ENCODE measurements around the gene PFN3.
"Not testable (repeated sequence)": the region's sequence is repeated elsewhere in the genome, so short reads cannot be mapped to it uniquely, and the experiment has no call there.

The PFN3 gene

DNA sequence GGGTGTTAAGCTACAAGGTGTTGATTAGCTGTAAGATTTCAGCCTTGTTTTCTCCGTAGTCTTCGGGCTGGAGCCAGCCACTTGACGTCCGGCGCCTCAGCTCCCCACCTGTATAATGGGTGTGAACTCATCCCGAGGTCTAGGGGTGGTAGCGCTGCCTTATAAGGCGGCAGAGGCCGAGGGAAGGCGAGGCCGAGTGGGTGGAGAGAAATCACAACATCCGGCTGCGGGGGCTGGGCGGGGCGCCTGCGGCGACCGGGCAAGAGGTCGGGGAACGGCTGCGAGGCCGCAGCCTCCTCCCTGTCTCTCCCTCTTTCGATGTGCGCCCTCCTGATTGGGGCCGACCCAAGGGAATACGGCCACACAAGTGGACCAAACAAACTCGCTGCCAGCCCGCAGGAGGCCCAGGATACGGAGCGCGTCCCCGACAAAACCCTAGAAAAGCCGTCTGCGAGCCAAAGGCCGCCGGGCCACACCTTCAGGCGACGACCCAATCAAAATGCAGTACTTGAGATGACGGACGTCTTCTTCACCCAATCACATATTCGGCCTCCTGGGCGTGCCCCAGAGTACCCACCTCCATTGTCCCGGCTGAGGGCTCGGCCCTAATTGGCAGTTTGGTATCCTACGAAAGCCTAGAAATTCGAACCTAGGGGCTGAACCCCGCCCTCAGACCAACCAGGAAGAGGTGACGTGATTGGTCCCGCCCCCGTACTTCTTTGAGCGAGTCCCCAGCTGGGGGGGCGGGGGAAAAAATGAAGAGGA, 25.5 kb upstream of the PFN3 start:
- peak; percentile 99 for DNase-seq (ENCODE audit: low read depth)

DNA sequence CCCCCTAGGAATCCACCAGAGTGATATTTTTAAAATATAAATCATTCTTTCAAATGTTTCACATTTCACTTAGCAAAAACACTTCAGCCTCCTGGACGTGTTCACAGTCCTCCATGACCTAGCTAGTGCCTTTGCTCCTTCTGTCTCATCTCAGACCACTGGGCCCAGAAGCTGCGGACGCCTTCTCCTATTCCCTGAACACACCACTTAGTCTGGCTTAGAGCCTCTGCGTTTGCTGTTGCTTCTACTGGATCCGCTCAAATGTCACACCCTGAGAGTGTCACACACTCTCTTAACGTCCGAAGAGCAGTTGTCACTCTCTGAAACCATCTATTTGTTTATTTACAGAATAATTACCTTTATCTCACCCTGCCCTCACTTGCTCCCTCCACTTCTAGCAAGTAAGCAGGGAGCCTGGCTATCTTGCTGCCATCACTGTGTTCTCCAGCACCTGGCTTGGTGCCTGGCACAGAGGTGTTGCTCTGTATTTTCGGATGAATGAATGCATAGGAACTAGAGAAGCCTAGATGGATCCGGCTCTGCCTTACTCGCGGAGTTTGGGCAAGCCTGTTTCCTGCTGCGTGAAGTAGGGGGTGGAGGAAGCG, 24.8 kb upstream of the PFN3 start:
- DNase-seq (ENCODE audit: low read depth), result no peak

DNA sequence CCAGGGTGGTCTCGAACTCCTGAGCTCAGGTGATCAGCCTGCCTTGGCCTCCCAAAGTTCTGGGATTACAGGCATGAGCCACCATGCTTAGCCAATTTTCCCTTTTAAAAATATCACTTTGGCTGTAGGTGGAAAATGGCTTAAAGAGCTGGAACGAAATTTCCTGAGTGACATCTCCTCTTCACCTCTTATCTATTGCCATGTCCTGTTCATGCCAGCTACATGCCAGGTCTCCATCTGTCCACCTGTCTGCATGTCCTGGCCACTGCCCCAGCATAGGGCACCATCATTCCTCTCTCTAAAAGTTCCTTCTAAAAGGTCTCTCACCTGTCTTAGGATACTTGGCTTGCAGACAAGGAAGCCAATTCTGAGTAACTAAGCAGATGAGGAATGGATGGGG, 23.2 kb upstream of the PFN3 start:
- no peak for DNase-seq (ENCODE audit: low read depth)

DNA sequence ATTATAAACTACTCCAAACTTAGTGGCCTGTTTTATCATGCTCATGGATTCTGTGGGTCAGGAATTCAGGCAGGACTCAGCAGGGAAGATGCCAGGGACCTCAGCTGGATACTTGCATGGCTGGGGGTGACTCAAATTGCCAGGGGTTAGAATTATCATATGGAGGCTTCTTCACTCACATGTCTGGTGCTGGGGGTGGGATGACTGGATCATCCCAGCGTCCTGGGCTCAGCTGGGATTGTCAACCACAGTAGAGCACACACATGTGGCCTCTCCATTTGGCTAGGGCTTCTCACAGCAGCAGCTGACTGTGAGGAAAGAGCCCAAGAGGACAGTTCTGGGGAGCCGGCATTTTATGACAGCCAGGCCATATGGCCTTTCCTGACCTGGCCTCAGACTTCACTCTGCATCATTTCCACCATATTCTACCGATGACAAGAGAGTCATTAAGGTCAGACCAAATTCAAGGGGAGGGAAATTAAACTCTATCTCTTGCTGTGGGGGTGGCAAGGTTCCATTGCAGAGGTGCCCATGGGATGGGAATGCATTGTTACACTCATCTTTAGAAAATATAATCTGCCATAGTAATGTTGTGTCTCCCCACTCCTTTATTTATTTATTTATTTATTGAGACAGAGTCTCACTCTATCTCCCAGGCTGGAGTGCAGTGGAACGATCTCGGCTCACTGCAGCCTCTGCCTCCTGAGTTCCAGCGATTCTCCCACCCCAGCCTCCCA, 20.8 kb upstream of the PFN3 start:
- no peak for DNase-seq (ENCODE audit: low read depth)

DNA sequence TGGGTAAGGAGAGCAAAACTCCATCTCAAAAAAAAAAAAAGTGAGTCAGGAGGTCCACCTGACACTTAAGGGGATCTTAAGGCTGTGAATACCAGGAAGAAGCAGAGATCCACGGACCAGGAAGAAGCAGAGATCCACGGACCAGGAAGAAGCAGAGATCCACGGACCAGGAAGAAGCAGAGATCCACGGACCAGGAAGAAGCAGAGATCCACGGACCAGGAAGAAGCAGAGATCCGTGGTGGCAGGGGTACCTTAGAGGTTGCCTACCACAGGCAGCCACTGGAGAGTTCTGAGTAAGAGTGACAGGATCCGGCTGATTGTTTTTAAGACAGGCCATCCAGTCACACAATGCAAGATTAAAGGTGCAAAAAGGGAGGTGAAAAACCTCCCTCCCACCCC, 20.0 kb upstream of the PFN3 start:
- DNase-seq (ENCODE audit: low read depth), result not testable (repeated sequence)

DNA sequence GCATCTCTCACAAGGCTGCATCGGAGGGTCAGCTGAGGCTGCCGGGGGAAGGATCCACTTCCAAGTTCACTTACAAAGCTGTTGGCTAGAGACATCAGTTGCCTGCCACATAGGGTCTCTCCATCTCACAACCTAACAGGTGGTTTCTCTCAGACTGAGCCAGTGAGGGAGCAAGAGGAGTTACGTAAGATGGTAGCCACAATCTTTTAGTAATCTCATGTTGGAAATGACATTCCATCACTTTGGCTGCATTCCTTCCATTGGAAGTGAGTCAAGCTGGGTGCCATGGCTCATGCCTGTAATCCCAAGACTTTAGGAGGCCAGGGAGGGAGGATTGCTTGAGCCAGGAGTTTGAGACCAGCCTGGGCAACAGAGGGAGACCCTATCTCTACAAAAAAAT, 18.6 kb upstream of the PFN3 start:
- DNase-seq (ENCODE audit: low read depth), result no peak

DNA sequence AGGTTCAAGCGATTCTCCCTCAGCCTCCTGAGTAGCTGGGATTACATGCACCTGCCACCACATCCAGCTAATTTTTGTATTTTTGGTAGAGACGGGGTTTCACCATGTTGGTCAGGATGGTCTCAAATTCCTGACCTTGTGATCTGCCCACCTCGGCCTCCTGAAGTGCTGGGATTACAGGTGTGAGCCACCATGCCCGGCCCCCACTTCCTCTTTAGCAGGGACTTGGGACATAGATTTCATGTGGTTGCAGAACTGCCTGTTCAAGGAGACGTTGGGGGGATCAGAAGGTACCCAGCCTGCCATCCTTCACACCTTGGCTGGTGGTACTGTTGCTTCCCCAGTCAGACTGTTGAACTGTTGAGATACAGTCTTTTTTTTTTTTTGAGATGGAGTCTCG, 16.6 kb upstream of the PFN3 start:
- DNase-seq (ENCODE audit: low read depth), result not testable (repeated sequence)

DNA sequence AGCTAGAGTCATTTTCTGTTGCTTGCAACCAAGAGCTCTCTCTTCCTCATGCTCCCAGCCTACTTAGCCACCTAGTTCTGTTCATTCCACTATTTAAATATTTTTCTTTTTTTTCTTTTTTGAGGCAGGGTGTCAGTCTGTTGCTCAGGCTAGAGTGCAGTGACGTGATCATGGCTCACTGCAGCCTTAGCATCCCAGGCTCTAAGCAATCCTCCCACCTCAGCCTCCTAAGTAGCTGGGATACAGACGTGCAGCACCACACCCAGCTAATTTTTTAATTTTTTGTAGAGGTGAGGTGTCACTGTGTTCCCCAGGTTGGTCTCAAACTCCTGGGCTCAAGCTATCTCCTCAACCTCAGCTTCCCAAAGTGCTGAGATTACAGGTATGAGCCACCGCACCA, 14.0 kb upstream of the PFN3 start:
- no peak for DNase-seq (ENCODE audit: low read depth)

DNA sequence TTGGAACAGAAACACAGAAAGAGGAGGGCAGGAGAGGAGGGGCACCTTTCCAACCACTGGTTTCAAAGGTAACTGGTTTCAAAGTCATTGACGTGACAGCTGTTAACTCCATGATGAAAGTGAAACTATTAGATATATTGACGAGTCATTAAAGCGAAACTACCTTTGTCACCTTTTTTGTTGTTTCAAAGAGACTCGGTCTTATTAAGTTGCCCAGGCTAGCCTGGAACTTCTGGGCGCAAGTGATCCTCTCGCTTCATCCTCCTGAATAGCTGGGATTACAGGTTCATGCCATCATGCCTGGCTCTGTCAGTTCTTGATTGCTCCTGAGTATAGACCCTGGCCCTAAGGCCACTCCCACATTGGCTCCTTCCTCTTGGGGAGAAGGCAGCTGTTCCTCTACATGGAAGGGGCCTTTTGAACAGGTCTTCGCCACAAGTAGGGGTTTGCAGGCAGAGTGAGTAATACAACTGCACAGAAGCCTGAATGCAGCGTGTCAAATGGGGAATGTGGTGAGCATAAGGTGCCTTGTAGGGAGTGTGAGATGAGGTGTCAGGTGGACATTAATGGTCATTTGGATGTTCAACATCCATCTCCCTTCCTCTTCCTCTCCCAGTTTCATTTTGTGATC, 12.3 kb upstream of the PFN3 start:
- no peak for DNase-seq (ENCODE audit: low read depth)

DNA sequence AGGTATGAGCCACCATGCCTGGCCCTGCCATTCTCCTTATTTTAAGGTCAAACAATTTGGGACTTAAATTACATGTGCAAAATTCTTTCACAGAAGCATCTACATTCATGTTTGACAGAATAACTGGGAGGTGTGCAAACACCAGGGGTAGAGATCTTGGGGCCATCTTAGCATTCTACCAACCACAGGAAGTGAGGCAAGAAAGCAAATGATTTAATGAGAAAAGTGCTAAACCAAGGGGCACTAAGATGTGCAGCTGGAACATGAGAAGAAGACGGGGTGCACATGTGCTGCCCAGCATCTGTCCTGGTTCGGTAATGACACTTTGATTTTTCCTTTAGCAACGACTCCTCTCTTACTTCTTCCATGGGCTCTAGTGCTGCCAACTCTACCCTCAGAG, 10.1 kb upstream of the PFN3 start:
- no peak for DNase-seq (ENCODE audit: low read depth)

DNA sequence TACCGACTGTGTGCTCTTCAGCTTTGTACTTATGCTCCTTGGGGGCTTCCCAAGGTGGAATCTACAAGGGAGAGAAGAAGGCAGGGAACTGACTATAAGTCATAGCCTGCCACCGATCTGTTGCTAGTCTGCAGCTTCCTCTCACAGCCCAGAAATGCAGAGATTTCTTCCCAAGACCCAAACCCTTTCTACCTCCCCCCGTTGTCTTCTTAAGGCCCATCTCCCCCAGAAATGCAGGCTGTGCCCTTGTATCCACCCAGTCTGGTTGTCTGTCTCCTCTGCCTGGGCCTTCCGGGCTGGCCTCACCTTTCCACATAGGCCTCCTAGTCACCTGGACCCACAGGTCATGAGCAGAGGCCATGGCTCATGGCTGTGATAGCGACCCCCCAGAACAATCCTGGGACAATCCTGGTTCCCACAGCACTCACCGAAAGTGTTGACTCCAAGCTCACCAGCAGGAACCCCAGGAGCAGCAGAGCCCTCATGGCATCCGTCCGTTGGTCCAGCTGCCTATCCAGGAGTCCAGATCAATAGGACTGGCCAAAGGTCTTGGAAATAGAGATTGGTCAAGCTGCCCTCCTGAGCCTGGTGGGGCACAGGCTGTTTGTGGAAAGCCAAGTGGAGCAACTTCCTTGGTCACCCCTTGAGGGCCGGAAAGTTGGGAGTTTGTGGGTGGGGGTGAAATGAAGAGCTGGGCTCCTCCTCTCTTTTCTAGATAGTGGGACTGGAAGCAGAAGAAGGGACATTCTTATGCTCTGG, 8.8 kb upstream of the PFN3 start, which contains the start of gene F12:
F12 (minus strand) TSS at position 522 of the 759 bp plus-strand sequence; CDS start at position 485, 37 bp downstream.
- DNase-seq (ENCODE audit: low read depth), result no peak

DNA sequence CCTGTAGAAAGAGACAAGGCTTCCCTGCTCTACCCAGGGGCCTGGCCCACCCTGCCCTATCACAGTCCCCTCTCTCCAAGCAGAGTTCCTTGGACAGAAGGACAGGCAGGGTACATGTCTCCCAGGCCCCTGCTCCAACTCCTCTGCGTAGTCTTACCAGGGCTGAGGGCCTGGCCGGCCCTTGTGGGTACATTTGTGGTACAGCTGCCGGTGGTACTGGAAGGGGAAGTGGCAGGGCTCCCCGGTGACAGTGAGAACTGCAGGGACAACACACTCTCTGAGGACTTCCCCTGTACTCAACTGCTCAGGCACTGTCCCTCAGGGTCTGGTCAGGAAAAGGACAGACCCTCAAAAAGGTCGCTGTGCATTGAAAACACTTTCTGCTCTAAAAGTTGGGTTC, 5.3 kb upstream of the PFN3 start:
- no peak for DNase-seq (ENCODE audit: low read depth)

DNA sequence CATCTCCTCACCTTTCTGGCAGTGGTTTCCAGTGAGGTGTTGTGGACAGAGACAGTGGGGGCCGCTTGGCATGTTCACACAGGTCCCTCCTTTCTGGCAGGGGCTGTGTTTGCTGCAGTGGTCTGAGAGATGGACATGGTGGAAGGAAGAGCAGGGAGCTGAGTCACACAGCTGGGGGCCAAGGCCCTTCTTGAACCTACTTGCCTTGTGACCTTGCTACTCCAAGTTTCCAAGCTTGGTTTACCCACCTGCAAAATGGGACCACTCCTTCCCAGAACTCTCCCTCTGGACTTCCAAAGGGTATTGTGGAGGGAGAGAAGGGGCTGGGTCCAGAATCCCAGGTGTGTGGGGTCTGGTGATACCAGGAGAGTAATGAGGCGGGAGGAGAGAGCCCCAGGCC, 4.9 kb upstream of the PFN3 start:
- DNase-seq (ENCODE audit: low read depth), result no peak

DNA sequence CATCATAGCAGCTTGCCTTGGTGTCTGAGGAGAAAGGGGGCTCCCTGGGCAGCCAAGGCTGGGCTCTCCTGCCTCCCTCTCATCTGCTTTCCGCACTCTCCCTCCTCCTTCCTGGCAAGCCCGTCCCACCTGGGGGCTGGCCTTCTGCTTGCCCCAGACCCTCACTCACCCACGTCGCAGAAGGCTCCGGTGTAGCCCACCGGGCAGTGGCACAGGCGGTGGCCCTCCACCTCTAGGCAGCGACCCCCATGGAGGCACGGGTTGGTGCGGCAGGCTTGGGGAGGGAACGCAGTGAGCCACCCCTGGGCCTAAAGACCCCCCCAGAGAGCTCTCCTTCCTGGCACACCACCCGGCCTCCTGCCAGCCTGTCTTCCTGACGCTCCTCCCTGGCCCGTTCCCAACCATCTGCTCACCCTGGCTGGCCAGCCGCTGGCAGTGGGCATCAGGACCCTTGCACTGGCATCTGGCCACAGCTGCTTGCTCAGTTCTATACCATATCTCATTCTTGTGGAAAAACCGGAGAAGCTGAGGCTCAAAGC, 4.2 kb upstream of the PFN3 start:
- DNase-seq (ENCODE audit: low read depth), result no peak

DNA sequence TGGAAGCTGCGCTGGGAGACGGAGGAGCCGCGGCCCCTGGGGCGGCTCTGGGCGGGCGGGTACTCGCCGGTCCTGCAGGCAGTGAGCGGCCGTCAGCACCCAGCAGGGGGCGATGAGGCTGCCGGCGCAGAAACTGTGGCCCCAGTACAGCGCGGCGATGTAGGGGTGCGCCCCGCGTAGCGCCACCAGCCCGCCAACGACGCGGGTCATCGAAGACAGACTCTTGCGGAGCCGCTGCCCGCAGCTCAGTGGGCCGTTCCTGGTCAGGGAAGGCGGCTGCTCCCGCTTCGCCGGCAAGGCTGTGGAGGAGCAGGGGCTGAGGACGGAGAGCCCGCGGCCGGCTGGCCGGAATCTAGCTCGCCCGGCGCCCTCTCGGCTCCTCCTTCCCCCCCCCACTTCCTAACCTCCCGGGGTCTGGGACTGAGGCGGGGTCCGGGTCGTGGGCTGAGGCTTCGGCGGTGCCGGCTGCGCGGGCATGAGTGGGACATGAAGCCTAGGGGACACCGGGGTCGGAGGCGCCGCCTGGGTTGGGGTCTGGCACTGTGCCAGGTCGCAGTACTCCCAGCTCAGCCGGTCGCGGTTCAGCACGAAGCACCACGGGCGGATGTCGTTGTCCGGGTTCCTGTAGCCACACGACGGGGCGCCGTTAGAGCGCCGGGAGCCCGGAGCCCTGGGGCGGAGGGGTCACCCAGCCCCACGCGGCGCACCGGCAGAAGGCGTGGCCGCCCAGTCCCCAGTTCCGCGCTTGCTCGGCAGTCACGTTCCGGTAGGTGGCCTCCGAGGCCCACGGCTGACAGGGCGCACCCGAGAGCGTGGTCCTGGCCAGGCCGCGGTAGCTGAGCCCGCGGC, 3.6 kb upstream of the PFN3 start:
- peak; percentile 74 for DNase-seq (ENCODE audit: low read depth)

DNA sequence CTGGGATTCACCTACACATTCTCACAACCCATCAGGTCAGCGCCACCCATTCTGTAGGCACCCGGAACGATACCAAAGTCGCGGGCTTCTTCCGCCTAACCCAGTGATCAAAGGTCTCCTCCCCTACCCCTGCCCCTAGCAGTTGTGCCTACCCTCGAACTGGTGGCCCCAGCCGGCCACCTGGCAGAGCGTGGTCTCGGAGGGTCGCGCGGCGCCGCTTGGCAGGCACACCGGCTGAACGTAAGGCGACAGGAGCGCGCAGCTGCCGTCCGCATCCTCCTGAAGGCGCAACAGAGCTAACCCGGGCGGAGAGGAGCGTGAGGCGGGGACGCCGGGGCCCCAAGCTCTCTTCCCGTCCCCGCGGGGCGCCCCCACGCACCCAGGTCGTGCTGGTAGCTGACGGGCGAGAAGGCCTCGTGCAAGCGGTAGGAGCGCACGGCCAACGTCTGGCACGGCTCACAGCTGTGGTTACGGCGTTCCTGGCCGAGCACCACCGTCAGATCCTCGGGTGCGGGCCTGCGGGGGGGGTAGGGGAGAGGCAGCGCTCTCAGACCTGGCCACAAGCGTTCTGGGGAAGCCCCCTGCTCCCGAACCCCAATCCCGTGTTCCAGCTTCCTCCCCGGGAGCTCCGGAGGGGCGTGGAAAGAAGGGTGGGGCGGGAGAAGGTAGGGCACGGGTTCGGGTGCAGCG, 2.8 kb upstream of the PFN3 start:
- DNase-seq (ENCODE audit: low read depth), result peak; percentile 41

DNA sequence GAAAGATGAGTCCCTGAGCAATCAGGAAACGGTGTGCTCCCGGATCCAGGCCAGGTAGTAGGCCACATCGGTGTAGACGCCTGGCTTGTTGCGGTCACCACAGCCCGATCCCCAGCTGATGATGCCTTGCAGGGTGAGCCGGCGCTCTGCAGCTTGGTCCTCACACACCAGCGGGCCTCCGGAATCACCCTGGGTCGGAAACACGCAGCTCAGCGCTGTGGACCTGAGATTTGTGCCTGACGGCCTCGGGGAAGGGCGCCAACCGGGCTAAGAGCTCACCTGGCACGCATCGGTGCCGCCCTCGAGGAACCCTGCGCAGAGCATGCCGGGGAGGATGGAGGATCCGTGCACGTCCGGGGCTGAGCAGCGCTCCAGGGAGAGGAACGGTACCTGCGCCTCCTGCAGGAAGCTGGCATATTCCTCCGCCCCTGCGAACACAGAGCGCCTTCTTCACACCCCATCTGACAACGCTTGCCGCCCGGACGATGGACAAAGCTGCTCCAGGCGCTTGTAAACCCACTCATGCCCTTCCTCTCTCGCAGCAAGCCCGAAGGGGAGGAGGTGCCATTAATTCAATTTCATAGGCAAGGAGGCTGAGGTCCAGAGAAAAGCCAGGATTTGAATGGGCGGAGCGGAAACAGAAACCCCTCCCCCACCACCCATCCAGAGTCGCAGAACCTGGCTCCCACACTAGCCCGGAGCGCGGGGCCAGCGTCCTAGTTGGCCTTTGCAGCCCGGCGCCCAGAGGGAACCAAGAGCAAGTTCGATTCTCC, 2.0 kb upstream of the PFN3 start:
- no peak for DNase-seq (ENCODE audit: low read depth)

DNA sequence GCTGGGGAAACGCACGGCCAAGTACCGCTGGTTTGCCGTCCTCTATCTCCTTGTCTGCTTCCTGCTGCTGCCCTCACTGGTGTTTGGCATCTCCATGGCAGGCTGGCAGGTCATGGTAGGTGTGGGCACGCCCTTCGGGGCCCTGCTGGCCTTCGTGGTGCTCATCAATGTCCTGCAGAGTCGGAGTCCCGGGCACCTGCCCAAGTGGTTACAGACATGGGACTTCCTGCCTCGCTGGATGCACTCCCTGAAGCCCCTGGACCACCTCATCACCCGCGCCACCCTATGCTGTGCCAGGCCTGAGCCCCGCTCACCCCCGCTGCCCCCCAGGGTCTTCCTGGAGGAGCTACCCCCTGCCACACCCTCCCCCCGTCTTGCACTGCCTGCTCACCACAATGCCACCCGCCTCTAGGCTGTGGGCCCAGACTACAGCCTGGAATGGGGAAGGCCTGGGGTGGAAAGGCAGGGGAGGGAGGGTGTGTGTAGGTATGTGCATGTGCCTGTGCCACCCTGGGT, 2.5 kb downstream of the PFN3 start:
- DNase-seq (ENCODE audit: low read depth), result no peak

DNA sequence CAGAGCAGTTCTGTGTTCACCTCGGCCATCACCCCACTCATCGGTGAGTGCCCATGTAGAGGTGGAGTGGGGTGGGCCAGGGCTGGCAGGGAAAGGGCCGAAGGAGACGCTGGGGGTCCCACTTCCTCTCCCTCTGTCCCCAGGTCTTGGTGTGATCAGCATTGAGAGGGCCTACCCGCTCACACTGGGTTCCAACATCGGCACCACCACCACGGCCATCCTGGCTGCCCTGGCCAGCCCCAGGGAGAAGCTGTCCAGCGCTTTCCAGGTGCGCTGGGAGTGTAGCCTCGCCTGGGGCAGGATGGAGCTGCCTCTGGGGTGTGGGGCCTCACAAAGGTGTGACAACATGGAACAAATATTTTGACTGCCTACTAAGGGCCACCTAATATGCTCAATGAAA, 3.7 kb downstream of the PFN3 start:
- DNase-seq (ENCODE audit: low read depth), result no peak

Measured in activated gamma-delta T cell treated with anti-CD3 and anti-CD28 coated beads, Interleukin-2, amount 50 U/mL, for 16 hours (primary cell).